ENCODE results near the gene B9D1.
A peak's percentile ranks its signal among the peaks of the same experiment; 100 is the strongest.

B9D1 gene

GRCh38 chr17:19388791-19389785, 26.6 kb upstream of the B9D1 start:
- DNase-seq (ENCODE audit: low read depth in 3 of 3) = no peak

- DNase-seq (ENCODE audit: low read depth in 3 of 3) = no peak
Measured at GRCh38 chr17:19387921-19388521, 25.5 kb upstream of the B9D1 start.

- no peak for DNase-seq (ENCODE audit: low read depth in 3 of 3)
Measured at GRCh38 chr17:19386974-19387920, 24.7 kb upstream of the B9D1 start, which contains the start of gene MFAP4. MFAP4 (minus strand) TSS chr17:19387190; CDS start chr17:19387155, 35 bp downstream.

GRCh38 chr17:19386051-19386929, 23.8 kb upstream of the B9D1 start:
- no peak for DNase-seq (ENCODE audit: low read depth in 3 of 3)

GRCh38 chr17:19385521-19385983, 23.0 kb upstream of the B9D1 start:
- DNase-seq (ENCODE audit: low read depth in 3 of 3) = no peak

GRCh38 chr17:19384723-19385391, 22.3 kb upstream of the B9D1 start:
- DNase-seq (ENCODE audit: low read depth in 3 of 3) = no peak

- DNase-seq (ENCODE audit: low read depth in 3 of 3) = no peak
Measured at GRCh38 chr17:19383681-19384470, 21.4 kb upstream of the B9D1 start.

GRCh38 chr17:19382531-19383444, 20.3 kb upstream of the B9D1 start:
- DNase-seq (ENCODE audit: low read depth in 3 of 3) = no peak

- DNase-seq (ENCODE audit: low read depth in 3 of 3) = no peak
Measured at GRCh38 chr17:19381741-19382444, 19.4 kb upstream of the B9D1 start.

- no peak for DNase-seq (ENCODE audit: low read depth in 3 of 3)
Measured at GRCh38 chr17:19381361-19381740, 18.8 kb upstream of the B9D1 start.

- no peak for DNase-seq (ENCODE audit: low read depth in 3 of 3)
Measured at GRCh38 chr17:19380481-19381301, 18.2 kb upstream of the B9D1 start.

- no peak for DNase-seq (ENCODE audit: low read depth in 3 of 3)
Measured at GRCh38 chr17:19379361-19380065, 17.0 kb upstream of the B9D1 start.

GRCh38 chr17:19378416-19379360, 16.2 kb upstream of the B9D1 start, which contains the start of gene MAPK7:
MAPK7 (plus strand) TSS chr17:19378498; CDS start chr17:19378901, 403 bp downstream.
- no peak for DNase-seq (ENCODE audit: low read depth in 3 of 3)

- peak; percentile 81 to 85 (median 83) for DNase-seq (ENCODE audit: low read depth in 3 of 3)
Measured at GRCh38 chr17:19377602-19378415, 15.3 kb upstream of the B9D1 start.

All from stimulated activated CD4-positive, alpha-beta T cell treated with anti-CD3 and anti-CD28 coated beads, TNF-alpha, amount 100 ng/mL, for 4 hours (primary cell).